Panc1 (cell line): ENCODE results near the gene USF3. TPM values are rescaled to one million over a fixed set of nuclear protein-coding genes. Genes with fewer than 3 reads are reported as not detected.
A peak's percentile ranks its signal among the peaks of the same experiment; 100 is the strongest.

Source experiments
- ATAC-seq: fragments of 200-7000 bp; cut with Tn5 transposase; 2 replicates; pipeline ENCODE4 v1.9.1; 2020; ENCODE audit warnings: mild to moderate bottlenecking, moderate library complexity
- BruUV-seq: library from RNA; stranded (reverse); fragments of 400-500 nt; replicated peaks from 2 replicates; lab custom pipeline; 2021; lab: Mats Ljungman, UMichigan
- CTCF ChIA-PET: fragments of 300-600 bp; sonication (Branson Sonifier 250); formaldehyde crosslinking; loops from one replicate; lab custom pipeline; 2022; ENCODE audit warnings: antibody characterized with exemption; lab: Charles Lee
- POLR2A ChIA-PET: fragments of 300-600 bp; sonication (Branson Sonifier 250); formaldehyde crosslinking; loops from one replicate; lab custom pipeline; 2022; ENCODE audit warnings: antibody characterized with exemption; lab: Charles Lee
- DNase-seq: peaks from one replicate; pipeline ENCODE4 v3.0.0-alpha.2; 2010; ENCODE audit warnings: low read depth, low spot score
- H3K27ac ChIP-seq: 2 replicates; pipeline ENCODE4 v1.5.1; 2011; ENCODE audit warnings: mild to moderate bottlenecking, low read length, inconsistent platforms
- H3K27me3 ChIP-seq: fragments of 200-500 bp; sonication (Bioruptor generic); 2 replicates; pipeline ENCODE4 v1.6.0; 2014; ENCODE audit warnings: low read length, inconsistent platforms; ENCODE audit not compliant: control insufficient read depth, insufficient read depth
- H3K36me3 ChIP-seq: fragments of 200-500 bp; sonication (Bioruptor generic); 2 replicates; pipeline ENCODE4 v1.5.1; 2014; ENCODE audit warnings: inconsistent platforms, mild to moderate bottlenecking, low read length, moderate library complexity; ENCODE audit not compliant: control insufficient read depth, insufficient read depth
- H3K4me1 ChIP-seq: 2 replicates; pipeline ENCODE4 v1.5.1; 2011; ENCODE audit warnings: inconsistent platforms, mild to moderate bottlenecking, low read length, moderate library complexity; ENCODE audit not compliant: control insufficient read depth, insufficient read depth
- H3K4me3 ChIP-seq, 2 experiments: 2 replicates each; pipeline ENCODE4 v1.5.1; 2011 to 2012; ENCODE audit warnings: low read depth in 2 of 2, low read length in 2 of 2, mild to moderate bottlenecking in 2 of 2, inconsistent platforms in 1 of 2, moderate library complexity in 1 of 2
- H3K9me3 ChIP-seq: fragments of 200-500 bp; sonication (Bioruptor generic); 2 replicates; pipeline ENCODE4 v1.5.1; 2014; ENCODE audit warnings: low read depth, mild to moderate bottlenecking, inconsistent platforms, low read length, moderate library complexity; ENCODE audit not compliant: control insufficient read depth, insufficient read depth
- POLR2AphosphoS5 ChIP-seq: IDR thresholded peaks from 2 replicates; pipeline ENCODE4 v1.6.1; 2012; ENCODE audit warnings: mild to moderate bottlenecking, low read depth, low read length, moderate library complexity
- REST ChIP-seq, 2 experiments: IDR thresholded peaks; 2 replicates each; pipeline ENCODE4 v1.6.1; 2011 to 2012; ENCODE audit warnings: low read depth in 2 of 2, control low read depth in 1 of 2, low read length in 1 of 2, mild to moderate bottlenecking in 1 of 2, moderate library complexity in 1 of 2; ENCODE audit not compliant: insufficient read depth in 1 of 2
- SIN3A ChIP-seq: IDR thresholded peaks from 2 replicates; pipeline ENCODE4 v1.6.1; 2012; ENCODE audit warnings: low read depth, mild to moderate bottlenecking, low read length, moderate library complexity, borderline replicate concordance; ENCODE audit not compliant: insufficient read depth
- TCF7L2 ChIP-seq: IDR thresholded peaks from 2 replicates; pipeline ENCODE4 v1.6.1; 2011; ENCODE audit warnings: mild to moderate bottlenecking, low read depth, low read length, inconsistent platforms
- in situ Hi-C: cut with HindIII; loops from 2 replicates; pipeline ENCODE4 v1.10.0; 2016; ENCODE audit warnings: low sequenced_read_pairs, low pct_unique_long_range_greater_than_20kb
- intact Hi-C: fragments of 100-400 bp; cut with micrococcal nuclease; formaldehyde crosslinking; loops from one replicate; pipeline ENCODE4 v1.10.0; 2022; ENCODE audit not compliant: unreplicated experiment
- total RNA-seq: library from RNA; stranded (reverse); gene quantifications from one replicate; pipeline ENCODE4 v1.2.1, GENCODE V29; 2021; ENCODE audit not compliant: unreplicated experiment
- TF ChIP-seq, protein P1 (sequence below): fragments of 450-650 bp; IDR thresholded peaks from 2 replicates; pipeline ENCODE4 v1.5.1; 2017; ENCODE audit warnings: mild to moderate bottlenecking

Gene USF3
- total RNA-seq, 1 experiment from 2014 or later, result 18.2 TPM

- in situ Hi-C loops, result no loop called here
- peak; percentile 62; the same call in 1 of the 2 replicates for ATAC-seq
Observed at GRCh38 chr3:113712129-113712528, 15.7 kb upstream of the USF3 start.

GRCh38 chr3:113707835-113708234 lies 11.4 kb upstream of the USF3 start:
- H3K27me3 ChIP-seq, result no peaks in the 10 kb centered on the region
- H3K4me3 ChIP-seq, result no peak overlapping the region
- in situ Hi-C loops, result no loop called here
- no TSS peak for BruUV-seq
- intact Hi-C loops, result no loop called here
- TF ChIP-seq, protein P1, sequence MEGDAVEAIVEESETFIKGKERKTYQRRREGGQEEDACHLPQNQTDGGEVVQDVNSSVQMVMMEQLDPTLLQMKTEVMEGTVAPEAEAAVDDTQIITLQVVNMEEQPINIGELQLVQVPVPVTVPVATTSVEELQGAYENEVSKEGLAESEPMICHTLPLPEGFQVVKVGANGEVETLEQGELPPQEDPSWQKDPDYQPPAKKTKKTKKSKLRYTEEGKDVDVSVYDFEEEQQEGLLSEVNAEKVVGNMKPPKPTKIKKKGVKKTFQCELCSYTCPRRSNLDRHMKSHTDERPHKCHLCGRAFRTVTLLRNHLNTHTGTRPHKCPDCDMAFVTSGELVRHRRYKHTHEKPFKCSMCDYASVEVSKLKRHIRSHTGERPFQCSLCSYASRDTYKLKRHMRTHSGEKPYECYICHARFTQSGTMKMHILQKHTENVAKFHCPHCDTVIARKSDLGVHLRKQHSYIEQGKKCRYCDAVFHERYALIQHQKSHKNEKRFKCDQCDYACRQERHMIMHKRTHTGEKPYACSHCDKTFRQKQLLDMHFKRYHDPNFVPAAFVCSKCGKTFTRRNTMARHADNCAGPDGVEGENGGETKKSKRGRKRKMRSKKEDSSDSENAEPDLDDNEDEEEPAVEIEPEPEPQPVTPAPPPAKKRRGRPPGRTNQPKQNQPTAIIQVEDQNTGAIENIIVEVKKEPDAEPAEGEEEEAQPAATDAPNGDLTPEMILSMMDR, result no peak
- TF ChIP-seq TCF7L2 (no peak), POLR2AphosphoS5 (no peak), REST (IDR thresholded peaks at IDR 0.05; ENCODE audit: insufficient read depth in 1 of 2, low read depth in 2 of 2, low read length in 1 of 2) (no peak), SIN3A (no peak)
- no peaks in the 10 kb centered on the region for H3K4me1 ChIP-seq
- ChIA-PET CTCF (no interaction called here), POLR2A (no interaction called here)
- H3K36me3 ChIP-seq, result no peaks in the 10 kb centered on the region
- no peak overlapping the region for H3K27ac ChIP-seq
- ATAC-seq (no peak), DNase-seq (no peak)
- H3K9me3 ChIP-seq, result no peaks in the 10 kb centered on the region

More at GRCh38 chr3:113712129-113712528, 15.7 kb upstream of the USF3 start:
- no TSS peak for BruUV-seq
- H3K36me3 ChIP-seq, result peaks cover 5% of the 10 kb centered on the region; the same call in 1 of the 2 replicates
- H3K27me3 ChIP-seq, result no peaks in the 10 kb centered on the region
- TF ChIP-seq REST (IDR thresholded peaks at IDR 0.05; ENCODE audit: insufficient read depth in 1 of 2, low read depth in 2 of 2, low read length in 1 of 2), result no peak
- no peak for TF ChIP-seq TCF7L2
- POLR2A ChIA-PET, result interaction anchor here (0.7 kb wide), 1 partner anchor 1805 kb away, joined by 8 read pairs; no protein-coding TSS in a partner anchor
- intact Hi-C loops, result no loop called here
- no peak for DNase-seq
- H3K9me3 ChIP-seq, result no peaks in the 10 kb centered on the region
- CTCF ChIA-PET, result interaction anchor here (0.6 kb wide), 3 partner anchors 28 to 382 kb away, joined by 4 to 5 read pairs (median 4); no protein-coding TSS in a partner anchor
- no peak overlapping the region for H3K4me3 ChIP-seq
- no peaks in the 10 kb centered on the region for H3K4me1 ChIP-seq
- no peak overlapping the region for H3K27ac ChIP-seq
